K562 (cell line): ENCODE results near the gene SAMD14.

Experiments used
- MYNN ChIP-seq, 2 experiments: sonication (generic); formaldehyde crosslinking in 1 of 2; IDR thresholded peaks; 2 replicates each; pipeline versions ENCODE4 v1.5.0 to v1.6.1; 2016 to 2020; ENCODE audit warnings: antibody characterized with exemption in 1 of 2, missing genetic modification reagents in 1 of 2
- NFRKB ChIP-seq: fragments of 450-650 bp; IDR thresholded peaks from 2 replicates; pipeline ENCODE4 v1.6.1; 2016; ENCODE audit warnings: low read depth
- POLR2A ChIP-seq: fragments of 450-650 bp; conservative IDR thresholded peaks from 2 replicates; pipeline ENCODE4 v1.6.1; 2016

DNA sequence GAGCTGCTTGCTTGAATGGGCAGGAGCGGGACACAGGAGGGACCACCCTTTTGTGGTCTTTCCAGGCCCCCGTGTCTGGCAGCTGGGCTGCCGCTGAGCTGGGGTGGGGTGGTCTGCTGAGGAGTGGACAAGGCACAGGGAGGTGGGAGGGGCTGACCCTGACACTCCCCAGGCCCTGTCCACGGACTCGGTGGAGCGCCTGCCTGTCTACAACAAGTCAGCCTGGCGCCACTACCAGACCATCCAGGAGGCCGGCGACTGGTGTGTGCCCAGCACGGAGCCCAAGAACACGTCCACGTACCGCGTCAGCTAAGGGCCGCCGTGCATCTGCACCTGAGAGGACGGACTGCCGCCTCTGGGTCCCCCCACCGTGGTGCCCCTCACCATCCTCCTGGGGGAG is 20.2 kb downstream of the SAMD14 start:
- no peak for TF ChIP-seq POLR2A
- no peak for TF ChIP-seq MYNN (IDR thresholded peaks at IDR 0.05)
- no peak for TF ChIP-seq MYNN (CRISPR knock-in tag; IDR thresholded peaks at IDR 0.05)
- TF ChIP-seq NFRKB, result no peak
